Activated CD4-positive, CD25-positive, alpha-beta regulatory T cell treated with anti-CD3 and anti-CD28 coated beads, Interleukin-2, amount 50 U/mL, for 24 hours (primary cell): Measurements from ENCODE around the gene CCM2.

Source experiments
- ATAC-seq, 2 donors: fragments of 150-1000 bp; cut with Tn5 transposase; one replicate each; pipeline ENCODE4 v1.10.0; 2021; ENCODE audit warnings: mild to moderate bottlenecking in 1 of 2, moderate library complexity in 1 of 2

The CCM2 gene

DNA sequence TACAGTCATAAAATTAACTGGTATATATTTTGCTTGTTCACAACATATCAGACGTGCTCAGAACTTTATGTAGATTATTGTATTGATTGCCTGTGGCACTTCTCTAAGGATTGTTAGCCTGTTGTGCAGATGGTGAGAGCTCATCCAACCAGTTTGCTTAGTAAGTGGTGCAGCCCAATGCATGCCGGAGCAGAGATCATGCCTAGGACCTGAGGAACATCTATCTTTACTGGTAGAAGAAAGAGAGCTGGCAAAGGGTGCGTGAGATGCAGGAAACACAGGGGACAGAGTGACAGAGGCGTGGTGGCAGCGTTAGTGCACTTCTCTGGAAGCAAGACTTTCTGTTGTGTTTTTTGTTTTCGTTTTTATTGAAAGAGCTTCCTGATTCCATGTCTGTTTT is 35.9 kb downstream of the CCM2 start:
- peak in 1 of 2 donors; percentile 21 for ATAC-seq

DNA sequence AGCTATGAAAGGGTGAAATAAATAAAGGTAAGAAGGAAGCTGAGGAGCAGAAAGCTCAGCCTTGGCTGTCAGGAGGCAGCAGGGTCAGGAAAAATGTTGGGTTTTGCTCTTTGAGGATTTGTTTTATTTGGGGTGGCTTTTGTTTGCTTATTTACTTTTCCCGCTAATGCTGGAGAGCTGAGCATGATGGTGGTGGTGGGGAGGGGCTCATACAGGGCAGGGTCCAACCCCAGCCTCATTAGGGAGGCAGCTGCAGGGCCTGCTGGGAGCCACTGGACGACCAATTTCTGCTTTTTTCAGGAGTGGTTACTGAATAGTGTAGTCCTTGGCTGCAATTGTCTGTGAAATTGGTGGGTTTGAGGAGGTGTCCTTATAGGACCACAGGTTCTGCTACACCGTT is 36.3 kb downstream of the CCM2 start:
- no peak for ATAC-seq

DNA sequence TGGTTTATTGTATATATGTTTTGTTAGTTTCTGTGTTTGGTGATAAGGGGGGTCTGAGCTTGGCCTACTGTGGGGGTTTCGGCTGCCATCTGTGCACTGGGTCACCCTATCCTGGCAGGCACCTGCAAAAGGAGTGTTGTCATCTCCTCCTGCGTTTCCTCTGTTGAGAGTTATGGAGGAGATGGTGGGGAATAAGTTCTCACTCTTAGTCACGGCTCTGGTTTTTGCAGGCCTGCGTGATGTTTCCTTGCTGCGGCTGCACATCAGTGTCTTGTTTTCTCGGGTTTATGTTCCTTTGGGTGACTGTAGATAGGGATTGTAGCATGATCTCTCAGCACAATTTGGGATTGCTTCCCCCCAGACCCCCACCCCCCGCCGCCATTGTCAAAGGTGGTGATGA is 36.8 kb downstream of the CCM2 start:
- peak; percentile 57 to 75 for ATAC-seq

DNA sequence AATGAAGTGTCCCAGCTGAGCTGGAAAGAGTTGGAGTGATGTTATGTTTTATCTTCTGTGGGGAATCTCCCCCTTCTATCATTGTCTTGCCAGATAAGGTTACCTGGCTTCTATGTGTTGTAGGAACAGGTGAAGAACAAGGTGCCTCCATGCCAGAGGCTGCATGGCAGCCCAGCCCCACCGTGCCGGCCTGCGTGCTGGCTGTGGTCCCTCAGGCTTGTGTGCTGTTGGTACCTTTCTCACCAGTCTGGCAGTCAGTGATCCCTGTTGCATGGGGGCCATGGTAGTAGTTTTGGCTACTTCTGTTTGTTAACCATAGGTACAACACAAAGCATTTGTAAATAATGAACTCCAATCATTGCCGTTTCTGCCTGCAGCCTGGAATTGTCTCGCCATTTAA is 37.9 kb downstream of the CCM2 start:
- no peak for ATAC-seq

DNA sequence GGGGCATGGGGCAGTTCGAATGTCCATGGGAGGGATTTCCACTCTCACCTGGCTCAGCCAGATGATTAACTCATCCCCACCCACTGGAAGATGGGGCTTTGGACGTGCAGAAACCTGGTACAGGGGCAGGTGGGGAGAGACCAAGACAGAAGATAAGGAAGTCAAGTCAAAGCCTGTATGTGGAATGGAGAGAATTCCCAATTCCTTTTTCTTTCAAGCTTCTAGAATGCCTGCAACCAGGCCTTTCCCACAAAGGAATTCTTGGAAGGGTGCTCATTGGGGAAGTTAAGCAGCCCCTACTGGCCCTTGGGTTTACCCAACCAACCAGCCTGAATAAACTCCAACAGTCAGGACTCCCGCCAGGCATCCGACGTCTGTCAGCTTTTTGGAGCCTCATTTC is 39.1 kb downstream of the CCM2 start:
- ATAC-seq: no peak

DNA sequence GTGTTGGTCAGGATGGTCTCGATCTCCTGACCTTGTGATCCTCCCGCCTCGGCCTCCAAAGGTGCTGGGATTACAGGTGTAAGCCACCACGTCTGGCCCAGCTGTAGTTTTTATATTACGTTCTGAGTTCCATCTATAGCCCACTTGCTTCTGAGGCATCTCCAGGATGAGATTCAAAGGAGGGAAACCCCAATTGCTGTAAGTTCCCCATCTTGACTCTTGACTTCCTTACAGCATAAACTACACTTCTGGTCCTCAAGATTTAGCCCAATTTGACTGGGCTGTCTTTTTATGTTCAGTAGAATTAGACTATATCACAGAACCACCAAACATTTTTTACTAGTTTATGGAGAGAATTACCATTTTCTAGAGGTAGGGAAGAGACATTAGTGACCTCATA is 44.3 kb downstream of the CCM2 start:
- ATAC-seq: no peak

DNA sequence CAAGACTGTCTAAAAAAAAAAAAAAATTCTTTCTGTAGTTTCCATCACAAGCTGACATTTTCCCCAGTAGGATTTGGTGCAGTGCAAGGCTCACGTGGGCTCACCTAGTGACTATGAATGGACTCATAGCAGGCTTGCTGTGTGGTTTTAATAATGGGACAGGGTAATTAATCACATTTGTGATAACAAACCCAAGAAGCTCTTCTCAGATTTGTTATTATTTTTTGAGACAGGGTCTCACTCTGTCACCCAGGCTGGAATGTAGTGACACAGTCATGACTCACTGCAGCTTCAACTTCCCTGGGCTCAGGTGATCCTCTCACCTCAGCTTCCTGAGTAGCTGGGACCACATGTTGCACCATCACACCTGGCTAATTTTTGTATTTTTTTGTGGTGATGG is 48.7 kb downstream of the CCM2 start:
- peak; percentile 93 for ATAC-seq

DNA sequence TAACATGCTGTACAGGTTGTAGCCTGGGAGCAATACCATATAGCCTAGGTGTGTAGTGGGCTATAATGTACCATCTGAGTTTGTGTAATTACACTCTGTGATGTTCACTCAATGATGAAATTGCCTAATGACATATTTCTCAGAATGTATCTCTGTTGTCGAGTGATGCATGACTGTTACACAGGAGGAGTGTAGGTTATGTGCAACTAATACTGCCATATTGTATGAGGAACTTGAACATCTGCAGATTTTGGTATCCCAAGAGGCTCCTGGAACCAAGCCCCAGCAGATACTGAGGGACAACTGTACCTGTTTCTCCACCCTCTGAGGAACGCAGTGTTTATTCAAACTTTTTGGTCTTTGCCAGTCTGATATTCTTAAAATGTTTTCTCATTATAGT is 50.2 kb downstream of the CCM2 start:
- ATAC-seq: no peak

DNA sequence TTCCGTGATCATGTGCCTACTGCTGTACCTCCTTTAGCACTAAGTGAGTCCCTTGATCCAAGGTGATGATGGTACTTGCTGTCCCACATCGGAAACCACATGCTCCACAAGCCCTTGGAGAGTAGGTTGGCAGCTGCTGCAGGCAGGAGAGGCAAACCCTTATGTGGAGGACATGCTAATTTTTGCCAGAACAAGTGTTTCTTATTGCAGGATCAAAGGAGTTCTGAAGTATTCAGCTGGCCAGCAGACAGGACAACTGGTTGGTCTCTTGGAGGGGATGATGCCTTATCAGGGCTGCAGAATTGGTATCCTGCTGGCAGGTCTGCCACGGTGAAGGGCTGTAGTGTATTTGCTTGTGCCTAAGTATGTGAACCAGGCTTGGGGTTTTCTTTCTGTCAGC is 52.0 kb downstream of the CCM2 start:
- no peak for ATAC-seq

DNA sequence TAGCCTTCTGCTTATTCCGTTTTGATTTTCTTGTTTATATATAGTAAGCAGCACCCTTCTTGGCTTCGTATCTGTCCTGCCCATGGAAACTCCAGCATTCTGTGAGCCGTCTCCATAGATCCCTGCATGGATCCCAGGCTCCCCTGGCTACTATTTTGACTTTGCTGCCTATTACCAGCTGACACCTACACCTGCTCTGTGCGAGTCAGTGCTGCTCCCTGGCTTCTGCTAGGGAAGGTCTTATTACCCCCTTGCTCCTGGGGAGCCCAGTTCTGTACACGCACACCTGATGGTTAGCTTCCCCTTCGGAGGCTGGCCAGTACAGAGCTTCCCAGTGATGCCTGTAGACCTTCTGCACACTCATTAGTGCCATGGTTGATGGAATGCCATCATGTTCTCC is 53.4 kb downstream of the CCM2 start:
- no peak for ATAC-seq

DNA sequence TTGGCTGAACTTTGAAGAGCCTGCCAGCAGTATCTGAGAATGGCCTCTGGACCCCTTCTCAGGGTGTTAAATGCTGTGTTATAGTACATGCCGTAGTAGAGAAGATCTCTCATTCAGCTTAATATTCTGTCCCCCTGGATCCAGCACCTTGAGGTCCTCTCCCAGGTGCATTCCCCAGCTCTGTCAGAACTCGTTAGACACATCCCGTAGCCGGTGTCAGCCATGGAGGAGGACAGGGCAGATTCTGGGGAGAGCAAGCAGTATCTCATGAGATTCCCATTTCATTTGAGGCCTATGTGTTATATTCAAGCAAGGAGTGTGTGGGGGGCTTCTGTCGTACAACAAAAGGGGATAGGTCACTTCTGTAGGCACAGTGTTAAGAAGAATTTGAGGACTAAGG is 53.9 kb downstream of the CCM2 start:
- no peak for ATAC-seq

DNA sequence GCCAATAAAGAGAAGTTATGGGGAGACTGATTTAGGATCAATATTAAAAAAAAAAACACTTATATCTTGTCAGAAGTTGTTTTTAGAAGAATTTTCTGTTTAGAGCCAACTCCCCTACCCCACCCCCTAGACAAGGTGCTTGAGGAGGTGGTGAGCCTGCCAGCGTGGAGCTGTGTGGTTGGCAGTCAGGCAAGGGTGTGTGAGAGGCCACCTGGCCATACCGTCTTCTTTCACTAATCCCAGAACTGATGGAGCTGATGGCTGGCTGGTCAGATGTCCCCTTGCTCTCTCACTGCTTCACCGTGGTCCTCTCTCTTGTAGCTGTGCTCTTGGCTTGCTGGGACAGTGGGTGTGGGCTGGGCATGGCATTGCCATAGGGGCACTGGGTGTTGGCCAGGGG is 54.4 kb downstream of the CCM2 start:
- no peak for ATAC-seq

DNA sequence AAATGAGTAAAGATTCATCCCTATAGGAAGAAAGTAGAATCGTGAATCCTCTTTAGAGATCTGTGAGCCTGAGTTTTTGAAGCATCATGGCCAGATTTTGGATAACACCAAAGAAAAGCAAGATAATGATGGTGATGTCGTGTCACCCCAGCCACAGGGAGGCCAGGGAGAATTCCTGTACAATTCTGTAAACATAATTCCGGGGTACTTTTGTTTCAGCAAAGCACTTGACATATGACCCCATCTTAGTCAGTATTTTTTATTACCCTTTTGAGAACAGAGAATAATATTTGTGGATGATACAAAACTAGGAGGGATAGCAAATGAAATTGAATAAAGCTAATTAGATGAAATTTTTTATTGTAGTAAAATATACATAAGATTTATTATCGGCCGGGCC is 55.0 kb downstream of the CCM2 start:
- no peak for ATAC-seq

DNA sequence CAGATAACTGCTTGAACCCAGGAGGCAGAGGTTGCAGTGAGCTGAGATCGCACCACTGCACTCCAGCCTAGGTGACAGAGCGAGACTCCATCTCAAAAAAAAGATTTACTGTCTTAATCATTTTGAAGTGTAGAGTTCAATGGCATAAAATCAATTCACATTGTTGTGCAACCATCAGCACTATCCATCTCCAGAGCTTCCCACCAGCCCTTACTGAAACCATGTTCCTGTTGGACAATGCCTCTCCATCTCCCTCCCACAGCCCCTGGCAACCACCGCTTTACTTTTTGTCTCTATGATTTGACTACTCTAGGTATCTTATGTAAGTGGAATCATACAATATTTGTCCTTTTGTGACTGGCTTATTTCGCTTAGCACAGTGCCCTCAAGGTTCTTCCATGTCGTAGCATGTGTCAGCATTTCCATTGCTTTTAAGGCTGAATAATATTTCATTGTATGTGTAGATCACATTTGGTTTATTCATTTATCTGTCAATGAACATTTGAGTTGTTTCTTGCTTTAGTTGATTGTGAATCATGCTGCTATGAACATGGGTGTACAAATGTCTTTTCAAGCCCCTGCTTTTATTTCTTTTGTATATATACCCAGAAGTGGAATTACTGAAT is 55.7 kb downstream of the CCM2 start:
- ATAC-seq: peak; percentile 74 to 86

DNA sequence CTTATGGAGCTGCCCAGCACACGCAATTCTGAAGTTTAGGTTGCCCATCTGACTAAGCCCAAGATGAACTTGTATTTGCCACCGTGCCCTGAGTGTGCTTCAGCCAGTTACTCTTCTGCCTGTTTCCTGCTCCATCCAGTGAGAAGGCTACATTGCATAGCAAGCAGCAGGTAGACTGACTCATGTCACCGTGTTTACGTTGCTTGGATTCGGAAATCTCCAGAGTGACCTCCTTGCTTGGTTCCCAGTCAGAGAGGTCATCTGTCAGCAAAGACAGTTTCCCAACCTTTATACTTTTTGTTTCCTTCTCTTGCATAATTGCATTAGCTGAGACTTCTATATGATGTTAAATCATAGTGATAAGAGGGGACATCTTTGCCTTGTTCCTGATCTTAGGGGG is 57.9 kb downstream of the CCM2 start:
- no peak for ATAC-seq

DNA sequence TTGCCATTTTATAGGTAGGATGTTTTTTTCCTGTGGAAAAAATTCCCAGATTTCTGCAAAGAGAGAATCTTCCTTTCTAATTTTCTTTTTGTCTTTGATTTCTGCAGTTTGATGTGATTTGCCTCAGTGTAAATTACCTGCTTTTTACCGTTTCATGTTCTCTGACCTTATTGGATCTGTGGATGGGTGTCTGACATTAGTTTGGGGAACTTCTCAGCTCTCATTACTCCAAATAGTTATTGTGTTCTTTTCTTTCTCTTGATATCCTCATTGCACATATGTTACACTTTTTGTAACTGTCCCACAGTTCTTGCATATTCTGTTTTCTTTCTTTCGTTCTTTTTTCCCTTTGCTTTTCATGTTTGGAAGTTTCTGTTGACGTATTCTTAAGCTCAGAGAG is 60.3 kb downstream of the CCM2 start:
- no peak for ATAC-seq

DNA sequence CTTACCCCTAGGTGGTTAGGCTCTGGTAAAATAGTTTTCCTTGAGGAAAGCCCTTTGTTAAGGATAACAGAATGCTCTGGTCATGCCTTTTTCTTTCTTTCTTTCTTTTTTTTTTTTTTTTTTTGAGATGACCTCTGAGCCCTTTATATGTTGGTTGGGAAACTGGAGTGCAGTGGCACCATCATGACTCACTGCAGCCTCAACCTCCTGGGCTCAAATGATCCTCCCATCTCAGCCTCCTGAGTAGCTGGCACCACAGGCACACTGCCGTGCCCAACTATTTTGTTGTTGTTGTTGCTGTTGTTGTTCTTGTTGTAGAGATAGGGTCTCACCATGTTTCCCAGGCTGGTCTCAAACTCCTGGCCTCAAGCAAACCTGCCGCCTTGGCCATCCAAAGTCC is 61.4 kb downstream of the CCM2 start:
- no peak for ATAC-seq

DNA sequence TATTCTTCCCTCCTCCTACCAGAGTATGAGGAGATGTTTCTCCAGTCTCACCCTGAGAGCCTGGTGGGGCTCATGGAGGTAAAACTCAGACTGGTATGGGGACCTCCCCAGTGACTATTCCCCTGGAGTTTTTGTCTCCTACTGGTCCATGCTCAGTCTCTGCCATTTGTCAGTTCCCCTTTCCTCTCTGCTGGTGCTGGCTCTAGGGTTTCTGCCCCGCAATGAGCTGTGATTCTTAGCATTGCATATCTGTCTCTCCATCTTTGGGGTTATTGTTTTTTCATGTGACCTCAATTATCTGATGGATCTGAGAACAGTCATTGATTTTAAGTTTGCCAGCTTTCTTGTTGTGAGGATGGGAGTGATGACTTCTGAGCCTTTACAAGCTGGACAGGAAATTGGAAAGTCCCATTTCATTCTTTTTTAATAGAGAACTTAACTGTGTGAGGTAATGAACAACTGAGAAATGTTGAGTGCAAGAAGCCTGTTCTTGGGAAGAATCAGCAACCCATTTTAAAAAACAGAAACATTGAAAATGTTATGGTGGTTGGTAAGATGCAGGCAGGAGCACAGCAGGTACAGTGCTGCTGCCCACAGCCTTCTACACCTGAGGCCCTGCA is 61.9 kb downstream of the CCM2 start:
- peak; percentile 28 to 38 for ATAC-seq

DNA sequence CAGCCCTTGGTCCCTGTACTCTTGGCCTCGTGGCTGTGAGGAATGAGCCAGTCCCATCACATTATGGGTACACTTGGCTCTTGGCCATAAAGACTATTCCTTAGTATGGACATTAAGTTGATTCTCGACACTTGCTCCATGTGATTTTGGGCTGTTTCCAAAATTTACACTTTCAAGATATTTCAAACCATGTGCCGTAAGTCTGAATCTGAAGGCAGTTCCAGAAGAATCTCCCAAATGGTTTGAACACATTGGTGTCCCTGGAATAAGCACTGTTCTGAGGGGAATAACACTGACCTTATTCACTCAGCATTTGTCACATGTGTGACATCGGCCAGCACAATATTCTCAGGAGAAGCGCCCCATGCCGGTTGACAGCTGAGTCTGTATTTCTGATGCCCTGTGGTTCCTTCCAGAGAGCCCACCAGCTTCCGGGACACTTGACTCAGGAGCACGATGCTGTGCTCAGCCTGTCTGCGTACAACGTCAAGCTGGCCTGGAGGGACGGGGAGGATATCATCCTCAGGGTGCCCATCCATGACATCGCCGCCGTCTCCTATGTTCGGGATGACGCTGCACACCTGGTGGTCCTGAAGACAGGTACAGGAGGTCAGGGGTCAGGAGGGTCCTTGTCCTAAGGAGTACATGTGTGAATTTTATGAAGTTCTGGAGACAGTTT is 64.2 kb downstream of the CCM2 start:
- ATAC-seq: no peak

DNA sequence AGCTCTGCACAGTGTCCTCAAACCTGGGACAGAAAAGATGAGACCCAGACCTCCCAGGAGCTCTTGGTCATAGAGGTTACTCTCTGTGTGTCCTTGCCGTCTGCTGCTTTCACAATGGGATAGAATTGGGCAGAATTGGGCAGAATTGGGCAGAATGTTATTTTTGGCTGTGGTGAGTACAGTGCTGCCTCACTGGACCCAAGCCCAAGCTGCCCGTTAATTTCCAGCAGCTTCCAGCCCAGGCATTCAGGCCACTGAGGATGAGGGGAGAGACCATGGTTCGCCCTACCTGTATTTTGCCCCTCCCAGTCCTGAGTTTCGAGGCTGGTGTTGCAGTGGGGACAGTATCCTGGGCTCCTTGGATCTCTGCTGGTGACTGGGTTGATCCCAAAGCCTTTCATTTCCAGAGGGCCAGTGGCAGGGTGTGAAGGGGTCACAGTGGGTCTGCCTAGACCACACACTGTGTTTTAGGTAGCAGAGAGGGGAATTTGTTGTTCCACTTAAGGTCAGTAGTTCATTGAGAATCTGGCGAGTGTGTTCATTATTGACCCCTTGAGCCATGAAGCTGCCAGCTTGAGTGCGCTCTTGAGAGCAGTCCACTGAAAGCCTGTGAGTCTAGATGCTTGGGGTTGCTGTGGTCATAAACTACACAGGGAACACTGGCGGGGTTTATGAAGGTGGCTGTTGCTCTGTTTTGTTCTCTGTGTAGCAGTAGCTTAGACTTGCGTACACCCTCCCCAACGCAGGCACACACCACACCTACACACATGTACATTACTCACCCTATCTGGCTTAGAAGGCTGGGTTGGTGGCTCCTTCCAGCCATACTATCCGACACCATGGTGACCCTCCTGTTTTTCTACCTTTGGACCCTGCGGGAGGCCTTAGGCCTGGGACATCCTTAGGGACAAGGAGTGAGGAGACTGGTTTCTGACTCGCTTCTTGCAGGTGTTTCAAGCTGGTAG is 65.3 kb downstream of the CCM2 start:
- ATAC-seq: no peak

DNA sequence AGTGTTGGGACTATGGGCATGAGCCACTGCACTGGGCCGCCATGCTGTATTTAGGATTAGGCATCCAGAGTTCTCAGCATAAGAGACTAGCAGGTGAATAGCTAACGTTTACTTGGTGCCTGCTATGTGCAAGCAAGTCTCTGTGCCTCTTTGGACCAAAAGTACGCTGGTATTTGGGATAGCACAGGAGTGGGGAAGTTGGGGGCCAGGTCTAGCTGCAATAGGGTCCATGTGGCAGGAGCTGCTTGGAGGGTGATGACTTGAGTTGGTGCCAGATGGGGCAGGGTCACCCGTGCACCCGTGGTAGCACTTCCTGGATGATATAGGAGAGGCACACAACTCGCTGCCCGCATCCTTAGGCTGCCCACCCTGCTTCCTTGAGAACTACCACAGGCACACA is 66.4 kb downstream of the CCM2 start:
- no peak for ATAC-seq

DNA sequence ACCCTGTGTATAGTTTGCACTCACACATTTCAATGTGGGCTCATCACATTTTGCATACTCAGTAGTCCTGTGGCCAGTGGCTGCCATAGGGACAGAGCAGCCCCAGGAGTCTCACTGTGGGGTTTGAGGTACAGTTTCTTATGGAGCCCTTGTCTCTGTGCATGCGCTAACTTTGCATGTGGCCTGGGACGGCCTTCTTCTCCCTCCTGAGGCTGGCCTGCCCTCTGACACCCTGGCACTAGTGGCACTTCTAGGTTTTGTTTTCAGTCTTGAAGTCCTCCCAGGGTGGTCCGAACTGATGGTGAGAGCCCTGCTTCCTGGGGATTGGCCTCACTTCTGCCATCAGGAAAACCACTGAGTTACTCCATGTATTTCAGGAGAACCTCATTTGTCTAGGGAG is 67.6 kb downstream of the CCM2 start:
- ATAC-seq: no peak

DNA sequence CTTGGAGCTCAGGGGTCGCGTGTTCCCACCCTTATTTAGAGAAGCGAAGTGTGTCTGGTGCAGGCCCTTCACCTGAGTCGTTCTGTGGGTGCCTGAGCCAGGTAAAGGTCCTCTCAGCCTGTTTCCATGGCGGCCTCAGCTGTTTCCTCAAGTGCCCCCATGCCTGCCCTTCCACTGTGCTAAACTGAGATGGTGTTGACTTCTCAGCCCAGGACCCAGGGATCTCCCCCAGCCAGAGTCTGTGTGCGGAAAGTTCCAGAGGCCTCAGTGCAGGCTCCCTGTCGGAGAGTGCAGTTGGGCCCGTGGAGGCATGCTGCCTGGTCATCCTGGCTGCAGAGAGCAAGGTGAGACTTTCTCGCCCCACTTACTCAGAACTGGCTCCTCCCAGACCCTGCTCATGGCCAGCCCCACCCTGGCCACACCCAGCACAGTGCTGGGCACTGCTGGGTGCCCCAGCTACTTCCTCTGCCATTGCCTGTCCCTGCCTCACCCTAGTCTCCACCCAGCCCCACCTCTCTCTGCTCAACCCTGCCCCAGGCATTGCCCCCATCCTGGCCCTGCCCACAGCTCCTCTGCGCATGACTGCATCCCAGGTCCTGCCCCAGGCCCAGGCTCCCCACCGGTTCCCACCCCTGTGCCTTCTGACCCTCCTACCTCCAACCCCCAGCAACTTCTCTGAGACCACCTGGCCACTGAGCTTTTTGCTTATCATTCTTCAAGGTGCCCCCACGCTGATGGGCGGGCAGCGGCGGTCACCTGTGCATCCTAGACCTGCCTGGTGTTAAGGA is 68.4 kb downstream of the CCM2 start:
- ATAC-seq: no peak
